H1 (cell line): Measurements from ENCODE around the gene ARL17A. TPM values are rescaled to one million over a fixed set of nuclear protein-coding genes. Genes with fewer than 3 reads are reported as not detected.
"Not testable (repeated sequence)": the region's sequence is repeated elsewhere in the genome, so short reads cannot be mapped to it uniquely, and the experiment has no call there.

Experiments used
- CTCF ChIA-PET: fragments of 300-600 bp; sonication (Branson Sonifier 250); formaldehyde crosslinking; loops from one replicate; lab custom pipeline; 2021; ENCODE audit not compliant: partially characterized antibody; lab: Charles Lee
- POLR2A ChIA-PET: fragments of 300-600 bp; sonication (Branson Sonifier 250); formaldehyde crosslinking; loops from one replicate; lab custom pipeline; 2021; ENCODE audit warnings: inconsistent platforms; ENCODE audit not compliant: partially characterized antibody; lab: Charles Lee
- DNase-seq, 2 experiments: peaks; one replicate each; pipeline versions ENCODE4 v3.0.0 to v3.0.0-alpha.2; 2010 to 2022; ENCODE audit warnings: low spot score in 2 of 2, low read depth in 1 of 2, mixed read lengths in 1 of 2
- FAIRE-seq: peaks from 2 replicates; lab custom pipeline; 2011; peaks lifted over from hg19 to GRCh38; lab: Jason Lieb, UNC
- H2AFZ ChIP-seq: 2 replicates; pipeline ENCODE4 v1.8.1; 2012; ENCODE audit warnings: low read length, inconsistent platforms
- H2AK5ac ChIP-seq: 2 replicates; pipeline ENCODE4 v1.6.1; 2013; ENCODE audit warnings: low read depth, low read length
- H2BK120ac ChIP-seq: replicated peaks from 2 replicates; pipeline ENCODE3; 2013; ENCODE audit warnings: low read depth, low read length, inconsistent platforms
- H2BK12ac ChIP-seq: 2 replicates; pipeline ENCODE4 v1.6.1; 2013; ENCODE audit warnings: low read depth, low read length
- H2BK15ac ChIP-seq: 2 replicates; pipeline ENCODE4 v1.6.1; 2013; ENCODE audit warnings: low read length
- H2BK20ac ChIP-seq: 2 replicates; pipeline ENCODE4 v1.6.1; 2013; ENCODE audit warnings: low read length
- H2BK5ac ChIP-seq: 2 replicates; pipeline ENCODE4 v1.6.1; 2013; ENCODE audit warnings: low read depth, low read length
- H3K14ac ChIP-seq: 2 replicates; pipeline ENCODE4 v1.6.1; 2013; ENCODE audit warnings: inconsistent platforms; ENCODE audit not compliant: insufficient read length
- H3K18ac ChIP-seq: 2 replicates; pipeline ENCODE4 v1.6.1; 2013; ENCODE audit warnings: low read length; ENCODE audit errors: extremely low read depth
- H3K23ac ChIP-seq: 2 replicates; pipeline ENCODE4 v1.6.1; 2013; ENCODE audit warnings: inconsistent platforms; ENCODE audit not compliant: insufficient read length
- H3K23me2 ChIP-seq: 2 replicates; pipeline ENCODE4 v1.6.1; 2013; ENCODE audit warnings: low read depth, low read length
- H3K27ac ChIP-seq: 2 replicates; pipeline ENCODE4 v1.6.1; 2011; ENCODE audit warnings: low read depth, low read length, inconsistent platforms
- H3K27me3 ChIP-seq, 4 experiments: replicated peaks in 1 of 4; 1 replicate in 1 of 4; 2 replicates in 3 of 4; pipeline versions ENCODE4 v1.6.1 to v1.8.1; 2011 to 2013; ENCODE audit warnings: low read length in 3 of 4, mild to moderate bottlenecking in 3 of 4, inconsistent platforms in 2 of 4, mixed read lengths in 2 of 4, moderate library complexity in 1 of 4; ENCODE audit not compliant: control insufficient read depth in 3 of 4, insufficient read depth in 3 of 4; ENCODE audit errors: extremely low read depth in 1 of 4
- H3K36me3 ChIP-seq, 4 experiments: 2 replicates each; pipeline versions ENCODE4 v1.6.1 to v1.8.1; 2011 to 2013; ENCODE audit warnings: mild to moderate bottlenecking in 4 of 4, low read length in 3 of 4, moderate library complexity in 2 of 4, control low read depth in 1 of 4, inconsistent platforms in 1 of 4; ENCODE audit not compliant: insufficient read depth in 4 of 4, control insufficient read depth in 2 of 4
- H3K4ac ChIP-seq: replicated peaks from 2 replicates; pipeline ENCODE3; 2013; ENCODE audit warnings: low read length, low read depth, mixed read lengths, inconsistent platforms; ENCODE audit not compliant: insufficient read length
- H3K4me1 ChIP-seq, 4 experiments: replicated peaks in 1 of 4; 1 replicate in 1 of 4; 2 replicates in 3 of 4; pipeline versions ENCODE4 v1.6.1 to v1.8.1; 2011 to 2013; ENCODE audit warnings: low read length in 3 of 4, inconsistent platforms in 2 of 4, mixed read lengths in 1 of 4; ENCODE audit not compliant: insufficient read depth in 4 of 4, control insufficient read depth in 3 of 4
- H3K4me2 ChIP-seq, 2 experiments: 2 replicates each; pipeline versions ENCODE4 v1.6.1 to v1.8.1; 2011 to 2013; ENCODE audit warnings: low read depth in 2 of 2, low read length in 2 of 2, control low read depth in 1 of 2, inconsistent platforms in 1 of 2, mild to moderate bottlenecking in 1 of 2; ENCODE audit not compliant: insufficient read depth in 1 of 2
- H3K4me3 ChIP-seq, 4 experiments: fragments of 200-600, 300-600 bp in 1 of 4; sonication (generic), shearing (Covaris generic), sonication (Bioruptor Twin) in 1 of 4; 2 replicates each; pipeline versions ENCODE4 v1.5.1 to v1.8.1; 2011 to 2016; ENCODE audit warnings: low read length in 4 of 4, low read depth in 3 of 4, control low read depth in 2 of 4, inconsistent platforms in 2 of 4, mild to moderate bottlenecking in 2 of 4, mixed read lengths in 1 of 4, moderate library complexity in 1 of 4; ENCODE audit not compliant: insufficient read depth in 2 of 4; ENCODE audit errors: extremely low read depth in 1 of 4
- H3K56ac ChIP-seq: replicated peaks from 2 replicates; pipeline ENCODE3; 2013; ENCODE audit warnings: low read depth, mild to moderate bottlenecking, mixed read lengths, low read length, inconsistent platforms; ENCODE audit not compliant: insufficient read length
- H3K79me1 ChIP-seq: 2 replicates; pipeline ENCODE4 v1.6.1; 2013; ENCODE audit warnings: low read depth, low read length, control low read depth
- H3K79me2 ChIP-seq, 2 experiments: 2 replicates each; pipeline versions ENCODE4 v1.6.1 to v1.8.1; 2012 to 2013; ENCODE audit warnings: low read length in 2 of 2, mild to moderate bottlenecking in 2 of 2, inconsistent platforms in 1 of 2; ENCODE audit not compliant: insufficient read depth in 2 of 2, control insufficient read depth in 1 of 2
- H3K9ac ChIP-seq, 4 experiments: replicated peaks in 1 of 4; 1 replicate in 1 of 4; 2 replicates in 3 of 4; pipeline versions ENCODE4 v1.6.1 to v1.8.1; 2011 to 2013; ENCODE audit warnings: low read depth in 3 of 4, low read length in 3 of 4, control low read depth in 2 of 4, mild to moderate bottlenecking in 2 of 4, moderate library complexity in 2 of 4, inconsistent platforms in 1 of 4; ENCODE audit errors: extremely low read depth in 1 of 4
- H3K9me3 ChIP-seq, 2 experiments: 2 replicates each; pipeline versions ENCODE4 v1.6.1 to v1.8.1; 2012 to 2013; ENCODE audit warnings: mild to moderate bottlenecking in 2 of 2, moderate library complexity in 2 of 2, control low read depth in 1 of 2, inconsistent platforms in 1 of 2, low read depth in 1 of 2, low read length in 1 of 2, mixed read lengths in 1 of 2; ENCODE audit not compliant: insufficient read depth in 2 of 2
- H4K20me1 ChIP-seq, 2 experiments: replicated peaks in 1 of 2; 2 replicates each; pipeline versions ENCODE3 to v1.8.1; 2011 to 2013; ENCODE audit warnings: inconsistent platforms in 2 of 2, low read length in 2 of 2, mild to moderate bottlenecking in 1 of 2; ENCODE audit not compliant: insufficient read depth in 2 of 2, control insufficient read depth in 1 of 2
- H4K5ac ChIP-seq: 2 replicates; pipeline ENCODE4 v1.6.1; 2013; ENCODE audit warnings: low read length, low read depth, mixed read lengths, inconsistent platforms; ENCODE audit not compliant: insufficient read length
- H4K8ac ChIP-seq: 2 replicates; pipeline ENCODE4 v1.8.0; 2013; ENCODE audit warnings: mild to moderate bottlenecking, moderate library complexity, low read length, inconsistent platforms; ENCODE audit not compliant: insufficient read depth; ENCODE audit errors: extremely low read depth
- H4K91ac ChIP-seq: replicated peaks from 2 replicates; pipeline ENCODE3; 2013; ENCODE audit warnings: low read length, mixed read lengths, inconsistent platforms; ENCODE audit not compliant: insufficient read length
- WGBS, 2 experiments: shearing (Covaris generic) in 1 of 2; methylation state at CpG; one replicate each; pipeline versions ENCODE4 v1.1.6 to v1.1.7; 2013 to 2015; ENCODE audit warnings: low lambda C conversion rate in 2 of 2, mixed read lengths in 2 of 2, inconsistent platforms in 1 of 2, low coverage in 1 of 2, missing lambda C conversion rate in 1 of 2; ENCODE audit not compliant: insufficient replicate concordance in 2 of 2, insufficient coverage in 1 of 2, insufficient read length in 1 of 2; ENCODE audit errors: extremely low coverage in 1 of 2, missing lambda C conversion rate in 1 of 2; 5-methylcytosine and 5-hydroxymethylcytosine counted together
- polyA plus RNA-seq, 7 experiments: library from polyadenylated mRNA; depleted of rRNA in 3 of 7; stranded (reverse) in 5 of 7; unstranded in 2 of 7; fragments of >200 nt in 5 of 7; fragments of 200-250 nt in 2 of 7; gene quantifications; 1 replicate in 5 of 7; 2 replicates in 1 of 7; 4 replicates in 1 of 7; pipeline versions ENCODE4 v1.2.1 to v1.2.3, GENCODE V29; 2011 to 2013; ENCODE audit warnings: missing spikeins in 2 of 7, mixed read lengths in 2 of 7
- total RNA-seq: library from RNA; stranded (reverse); fragmentation: NEBNext Ultra II Directional; extraction: Animal tissue kit (Norgen Biotek cat#: 25700); gene quantifications from 2 replicates; pipeline ENCODE4 v1.2.1, GENCODE V29; 2021

Gene ARL17A
- total and polyA plus RNA-seq, 2 of the 8 experiments (the other 6 are each of a cell fraction or from before 2014, with no cell fraction given), result 24.6 to 29.0 TPM

DNA sequence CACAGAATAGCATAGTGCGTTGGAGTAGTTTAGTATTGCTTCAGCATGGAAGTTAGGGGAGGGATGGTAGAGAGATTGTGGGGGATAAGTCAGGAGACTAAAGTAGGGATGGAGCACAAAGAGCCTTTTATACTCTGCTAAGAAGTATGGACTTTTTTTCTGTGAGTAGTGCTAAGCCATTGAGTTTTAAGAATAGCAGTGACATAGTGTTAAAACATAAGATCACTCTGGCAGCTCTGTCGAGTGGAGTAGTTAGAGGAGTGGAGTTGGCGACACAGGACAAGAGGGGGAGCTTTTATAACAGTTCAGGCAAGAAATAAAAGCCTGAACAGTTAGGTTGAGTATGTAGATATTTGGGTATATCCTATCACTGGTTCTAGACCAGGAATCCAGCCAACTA, 100.7 kb downstream of the ARL17A start:
- WGBS, 2 experiments, result no CpG with 5 or more reads among the region's 3 CpGs
- H4K91ac ChIP-seq, H3K27me3 ChIP-seq, H2BK5ac ChIP-seq, H3K4me3 ChIP-seq, H3K23me2 ChIP-seq, H3K14ac ChIP-seq, H4K8ac ChIP-seq, H2BK12ac ChIP-seq, H3K79me2 ChIP-seq, H3K4me2 ChIP-seq, POLR2A ChIA-PET, FAIRE-seq, H3K23ac ChIP-seq, DNase-seq, H2AFZ ChIP-seq, H3K36me3 ChIP-seq, H3K9me3 ChIP-seq, CTCF ChIA-PET, H2BK15ac ChIP-seq, H3K79me1 ChIP-seq, H3K4ac ChIP-seq, H2AK5ac ChIP-seq, H2BK20ac ChIP-seq, H4K20me1 ChIP-seq, H3K4me1 ChIP-seq, H3K27ac ChIP-seq, H3K9ac ChIP-seq, H3K56ac ChIP-seq, H2BK120ac ChIP-seq, H4K5ac ChIP-seq, H3K18ac ChIP-seq: not testable (repeated sequence)

- H2BK12ac ChIP-seq, H3K36me3 ChIP-seq, H4K8ac ChIP-seq, H2AK5ac ChIP-seq, H3K23me2 ChIP-seq, H2BK120ac ChIP-seq, H3K4me1 ChIP-seq, H3K4me2 ChIP-seq, H3K14ac ChIP-seq, H3K18ac ChIP-seq, H3K9ac ChIP-seq, DNase-seq, H3K9me3 ChIP-seq, H4K5ac ChIP-seq, H2AFZ ChIP-seq, H3K79me1 ChIP-seq, H3K4ac ChIP-seq, CTCF ChIA-PET, FAIRE-seq, H4K91ac ChIP-seq, POLR2A ChIA-PET, H3K56ac ChIP-seq, H3K79me2 ChIP-seq, H2BK20ac ChIP-seq, H3K27ac ChIP-seq, H3K27me3 ChIP-seq, H2BK5ac ChIP-seq, H2BK15ac ChIP-seq, H3K4me3 ChIP-seq, H3K23ac ChIP-seq, H4K20me1 ChIP-seq: not testable (repeated sequence)
- WGBS, 2 experiments, result no CpG with 5 or more reads among the region's 2 CpGs
Observed at GRCh38 chr17:46475583-46475982, 103.9 kb downstream of the ARL17A start.
